ENCODE results near the gene NSG1.
"Not testable (repeated sequence)": the region's sequence is repeated elsewhere in the genome, so short reads cannot be mapped to it uniquely, and the experiment has no call there.

NSG1 gene

GRCh38 chr4:4417886-4418285 is 31.0 kb downstream of the NSG1 start:
- no peak for DNase-seq

- DNase-seq: no peak
Observed at GRCh38 chr4:4418676-4419390, 31.9 kb downstream of the NSG1 start.

- no peak for DNase-seq
Observed at GRCh38 chr4:4419896-4420295, 33.0 kb downstream of the NSG1 start.

- DNase-seq: no peak
Observed at GRCh38 chr4:4420421-4420820, 33.5 kb downstream of the NSG1 start.

- DNase-seq: no peak
Observed at GRCh38 chr4:4421356-4421755, 34.5 kb downstream of the NSG1 start.

- DNase-seq: not testable (repeated sequence)
Observed at GRCh38 chr4:4422117-4422516, 35.2 kb downstream of the NSG1 start.

- no peak for DNase-seq
Observed at GRCh38 chr4:4422856-4423499, 36.1 kb downstream of the NSG1 start.

- DNase-seq: no peak
Observed at GRCh38 chr4:4423706-4424498, 37.0 kb downstream of the NSG1 start.

GRCh38 chr4:4424499-4425115 is 37.7 kb downstream of the NSG1 start:
- DNase-seq: no peak

GRCh38 chr4:4425119-4425690 is 38.3 kb downstream of the NSG1 start:
- no peak for DNase-seq

GRCh38 chr4:4425696-4426095 is 38.8 kb downstream of the NSG1 start:
- no peak for DNase-seq

GRCh38 chr4:4426511-4427120 is 39.7 kb downstream of the NSG1 start:
- DNase-seq: no peak

- no peak for DNase-seq
Observed at GRCh38 chr4:4427121-4427870, 40.4 kb downstream of the NSG1 start.

- no peak for DNase-seq
Observed at GRCh38 chr4:4427886-4428285, 41.0 kb downstream of the NSG1 start.

GRCh38 chr4:4428966-4429875 is 42.3 kb downstream of the NSG1 start:
- no peak for DNase-seq

GRCh38 chr4:4430492-4431195 is 43.7 kb downstream of the NSG1 start:
- DNase-seq: peak; percentile 26

- DNase-seq: no peak
Observed at GRCh38 chr4:4432341-4433125, 45.6 kb downstream of the NSG1 start.

- no peak for DNase-seq
Observed at GRCh38 chr4:4433941-4434340, 47.0 kb downstream of the NSG1 start.

GRCh38 chr4:4436244-4436823 is 49.4 kb downstream of the NSG1 start:
- no peak for DNase-seq
